ENCODE measurements around the gene SLC16A9.

SLC16A9 gene

GRCh38 chr10:59627366-59628018 lies 82.2 kb downstream of the SLC16A9 start:
- DNase-seq (ENCODE audit: low spot score), result no peak

- no peak for DNase-seq (ENCODE audit: low spot score)
Measured at GRCh38 chr10:59626523-59626869, 83.2 kb downstream of the SLC16A9 start.

- peak; percentile 40 for DNase-seq (ENCODE audit: low spot score)
Measured at GRCh38 chr10:59625721-59626522, 83.7 kb downstream of the SLC16A9 start.

- DNase-seq (ENCODE audit: low spot score), result no peak
Measured at GRCh38 chr10:59624951-59625350, 84.7 kb downstream of the SLC16A9 start.

GRCh38 chr10:59624136-59624535 lies 85.5 kb downstream of the SLC16A9 start:
- no peak for DNase-seq (ENCODE audit: low spot score)

- no peak for DNase-seq (ENCODE audit: low spot score)
Measured at GRCh38 chr10:59623133-59624121, 86.2 kb downstream of the SLC16A9 start.

GRCh38 chr10:59622320-59623132 lies 87.1 kb downstream of the SLC16A9 start:
- DNase-seq (ENCODE audit: low spot score), result no peak

- no peak for DNase-seq (ENCODE audit: low spot score)
Measured at GRCh38 chr10:59621771-59622170, 87.9 kb downstream of the SLC16A9 start.

GRCh38 chr10:59618666-59619065 lies 91.0 kb downstream of the SLC16A9 start:
- DNase-seq (ENCODE audit: low spot score), result no peak

GRCh38 chr10:59617996-59618395 lies 91.7 kb downstream of the SLC16A9 start:
- no peak for DNase-seq (ENCODE audit: low spot score)

- DNase-seq (ENCODE audit: low spot score), result no peak
Measured at GRCh38 chr10:59611048-59611447, 98.6 kb downstream of the SLC16A9 start.

GRCh38 chr10:59607970-59608369 lies 101.7 kb downstream of the SLC16A9 start:
- DNase-seq (ENCODE audit: low spot score), result no peak

- DNase-seq (ENCODE audit: low spot score), result peak; percentile 35
Measured at GRCh38 chr10:59606551-59606961, 103.1 kb downstream of the SLC16A9 start.

GRCh38 chr10:59601985-59602384 lies 107.7 kb downstream of the SLC16A9 start:
- no peak for DNase-seq (ENCODE audit: low spot score)

Data from COLO829 (cell line).